A204.1 (cell line): ENCODE measurements around the gene GRK4.
"Not testable (repeated sequence)": the region's sequence is repeated elsewhere in the genome, so short reads cannot be mapped to it uniquely, and the experiment has no call there.

Source experiments
- FAIRE-seq: peaks from 2 replicates; lab custom pipeline; 2012; peaks lifted over from hg19 to GRCh38; lab: Jason Lieb, UNC

GRK4 gene

GRCh38 chr4:2963175-2963965 is at the start of gene GRK4, which contains the start of gene NOP14:
Gene GRK4 (plus strand): TSS chr4:2963571. CDS start chr4:2964071, 500 bp downstream.
Gene NOP14 (minus strand): TSS chr4:2963406. CDS start chr4:2963319, 87 bp downstream.
- FAIRE-seq: peak; percentile 49

DNA sequence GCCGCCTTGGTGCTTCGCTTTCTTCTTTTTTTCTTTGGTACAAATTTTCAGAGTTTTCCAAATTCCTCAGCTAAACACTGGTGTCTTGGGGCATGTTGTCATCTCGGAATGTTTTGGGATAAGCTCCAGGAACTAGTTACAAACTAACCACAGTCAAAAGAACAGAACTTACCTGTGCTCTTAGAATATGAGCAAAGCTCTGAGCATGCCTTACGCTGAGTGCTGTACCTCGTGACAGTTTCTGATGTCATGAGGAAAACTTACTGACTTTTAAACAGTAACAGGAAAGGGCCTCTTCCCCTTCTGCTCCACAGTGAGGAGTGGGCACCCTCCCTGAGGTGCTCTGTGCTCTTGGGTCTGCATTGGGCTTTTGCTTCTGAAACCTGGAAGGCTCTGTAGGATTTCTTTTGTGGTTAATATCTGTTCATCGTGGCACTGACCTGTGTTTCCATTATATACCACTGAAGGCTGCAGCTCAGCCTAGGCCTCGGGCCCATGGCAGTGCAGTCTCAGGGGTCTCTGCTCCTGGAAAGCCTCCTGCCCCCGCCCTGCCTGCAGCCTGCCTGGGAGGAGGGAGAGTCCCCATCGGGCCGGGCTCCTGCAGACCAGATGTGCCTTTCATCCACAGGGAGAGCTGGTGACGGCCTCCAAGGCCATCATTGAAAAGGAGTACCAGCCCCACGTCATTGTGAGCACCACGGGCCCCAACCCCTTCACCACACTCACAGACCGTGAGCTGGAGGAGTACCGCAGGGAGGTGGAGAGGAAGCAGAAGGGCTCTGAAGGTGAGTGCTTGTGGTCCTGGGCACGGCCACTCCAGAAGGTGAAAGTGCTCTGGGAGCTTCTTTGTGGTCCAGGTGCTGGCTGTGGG is 48.9 kb upstream of the GRK4 start:
- no peak for FAIRE-seq

- FAIRE-seq: no peak
Measured at GRCh38 chr4:2915789-2916188, 47.6 kb upstream of the GRK4 start.

DNA sequence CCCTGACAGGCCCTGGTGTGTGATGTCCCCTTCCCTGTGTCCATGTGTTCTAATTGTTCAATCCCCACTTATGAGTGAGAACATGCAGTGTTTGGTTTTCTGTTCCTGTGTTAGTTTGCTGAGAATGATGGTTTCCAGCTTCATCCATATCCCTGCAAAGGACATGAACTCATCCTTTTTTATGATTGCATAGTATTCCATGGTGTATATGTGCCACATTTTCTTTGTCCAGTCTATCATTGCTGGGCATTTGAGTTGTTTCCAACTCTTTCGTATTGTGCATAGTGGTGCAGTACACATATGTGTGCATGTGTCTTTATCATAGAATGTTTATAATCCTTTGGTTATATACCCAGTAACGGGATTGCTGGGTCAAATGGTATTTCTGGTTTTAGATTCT is 46.7 kb upstream of the GRK4 start:
- FAIRE-seq: not testable (repeated sequence)

DNA sequence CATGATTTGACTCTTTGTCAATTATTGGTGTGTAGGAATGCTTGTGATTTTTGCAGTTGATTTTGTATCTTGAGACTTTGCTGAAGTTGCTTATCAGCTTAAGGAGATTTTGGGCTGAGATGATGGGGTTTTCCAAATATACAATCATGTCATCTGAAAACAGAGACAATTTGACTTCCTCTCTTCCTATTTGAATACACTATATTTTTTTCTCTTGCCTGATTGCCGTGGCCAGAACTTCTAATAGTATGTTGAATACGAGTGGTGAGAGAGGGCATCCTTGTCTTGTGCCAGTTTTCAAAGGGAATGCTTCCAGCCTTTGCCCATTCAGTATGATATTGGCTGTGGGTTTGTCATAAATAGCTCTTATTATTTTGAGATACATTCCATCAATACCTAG is 45.1 kb upstream of the GRK4 start:
- not testable (repeated sequence) for FAIRE-seq

GRCh38 chr4:2918714-2919113 is 44.7 kb upstream of the GRK4 start:
- not testable (repeated sequence) for FAIRE-seq

DNA sequence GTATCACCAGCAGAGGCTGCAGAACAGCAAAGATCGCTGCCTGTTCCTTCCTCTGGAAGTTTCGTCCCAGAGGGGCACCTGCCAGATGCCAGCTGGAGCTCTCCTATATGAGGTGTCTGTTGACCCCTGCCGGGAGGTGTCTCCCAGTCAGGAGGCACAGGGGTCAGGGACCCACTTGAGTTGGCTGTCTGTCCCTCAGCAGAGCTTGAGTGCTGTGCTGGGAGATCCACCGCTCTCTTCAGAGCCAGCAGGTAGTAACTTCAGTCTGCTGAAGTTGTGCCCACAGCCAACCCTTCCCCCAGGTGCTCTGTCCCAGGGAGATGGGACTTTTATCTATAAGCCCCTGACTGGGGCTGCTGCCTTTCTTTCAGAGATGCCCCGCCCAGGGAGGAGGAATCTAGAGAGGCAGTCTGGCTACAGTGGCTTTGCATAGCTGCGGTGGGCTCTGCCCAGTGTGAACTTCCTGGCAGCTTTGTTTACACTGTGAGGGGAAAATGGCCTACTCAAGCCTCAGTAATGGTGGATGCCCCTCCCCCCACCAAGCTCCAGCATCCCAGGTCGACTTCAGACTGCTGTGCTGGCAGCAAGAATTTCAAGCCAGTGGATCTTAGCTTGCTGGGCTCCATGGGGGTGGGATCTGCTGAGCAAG is 40.8 kb upstream of the GRK4 start:
- not testable (repeated sequence) for FAIRE-seq

DNA sequence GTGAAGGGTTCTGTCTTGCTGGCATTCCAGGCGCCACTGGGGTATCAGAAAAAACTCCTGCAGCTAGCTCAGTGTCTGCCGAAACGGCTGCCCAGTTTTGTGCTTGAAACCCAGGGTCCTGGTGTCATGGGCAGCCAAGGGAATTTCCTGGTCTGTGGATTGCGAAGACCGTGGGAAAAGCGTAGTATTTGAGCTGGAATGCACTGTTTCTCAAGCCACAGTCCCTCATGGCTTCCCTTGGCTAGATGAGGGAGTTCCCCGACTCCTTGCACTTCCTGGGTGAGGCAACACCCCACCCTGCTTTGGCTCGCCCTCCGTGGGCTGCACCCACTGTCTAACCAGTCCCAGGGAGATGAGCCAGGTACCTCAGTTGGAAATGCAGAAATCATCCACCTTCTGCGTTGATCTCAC is 40.2 kb upstream of the GRK4 start:
- no peak for FAIRE-seq

DNA sequence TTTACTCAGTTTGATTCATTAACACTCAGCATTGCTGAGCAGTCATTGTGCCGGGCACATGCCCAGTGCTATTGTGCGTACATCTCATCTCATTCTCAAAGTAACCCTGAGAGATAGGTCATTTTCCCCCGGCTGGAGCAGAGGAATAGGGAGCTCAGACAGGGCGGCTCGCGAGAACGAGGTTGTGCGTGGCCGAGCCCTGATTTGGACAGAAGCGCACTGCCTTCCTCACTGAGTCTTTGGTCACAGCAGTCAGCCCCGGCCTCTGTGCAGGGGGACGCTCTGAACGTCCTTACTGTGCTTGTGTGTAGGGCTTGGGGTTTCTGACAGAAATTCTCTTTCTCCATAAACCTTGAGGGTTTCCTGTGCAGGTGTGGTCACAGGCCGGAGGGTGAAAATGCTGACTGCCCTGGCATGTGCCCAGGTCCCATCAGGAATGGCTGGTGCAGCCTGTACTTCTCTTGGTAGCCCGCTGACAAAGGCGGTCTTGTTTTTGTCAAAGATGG is 39.6 kb upstream of the GRK4 start:
- no peak for FAIRE-seq

DNA sequence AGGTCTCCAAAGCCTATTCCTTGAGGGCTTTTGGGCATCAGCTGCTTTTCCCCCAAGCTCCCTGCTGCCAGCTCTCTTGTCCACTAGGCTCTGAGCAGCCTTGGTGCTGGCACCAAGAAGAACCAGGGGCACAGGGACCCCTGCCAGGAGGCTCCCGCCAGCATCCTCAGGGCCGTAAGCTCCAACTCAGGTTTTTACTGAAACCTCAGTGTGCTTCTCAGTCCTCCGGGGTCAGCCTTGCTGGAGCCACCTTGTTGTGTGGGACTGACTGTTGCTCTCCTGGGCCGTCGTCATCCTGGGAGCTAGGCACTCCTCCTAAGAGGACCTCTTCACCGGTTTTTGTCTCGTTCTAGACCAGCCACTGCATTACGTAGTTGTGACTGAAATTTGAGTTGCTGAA is 39.1 kb upstream of the GRK4 start:
- FAIRE-seq: no peak

DNA sequence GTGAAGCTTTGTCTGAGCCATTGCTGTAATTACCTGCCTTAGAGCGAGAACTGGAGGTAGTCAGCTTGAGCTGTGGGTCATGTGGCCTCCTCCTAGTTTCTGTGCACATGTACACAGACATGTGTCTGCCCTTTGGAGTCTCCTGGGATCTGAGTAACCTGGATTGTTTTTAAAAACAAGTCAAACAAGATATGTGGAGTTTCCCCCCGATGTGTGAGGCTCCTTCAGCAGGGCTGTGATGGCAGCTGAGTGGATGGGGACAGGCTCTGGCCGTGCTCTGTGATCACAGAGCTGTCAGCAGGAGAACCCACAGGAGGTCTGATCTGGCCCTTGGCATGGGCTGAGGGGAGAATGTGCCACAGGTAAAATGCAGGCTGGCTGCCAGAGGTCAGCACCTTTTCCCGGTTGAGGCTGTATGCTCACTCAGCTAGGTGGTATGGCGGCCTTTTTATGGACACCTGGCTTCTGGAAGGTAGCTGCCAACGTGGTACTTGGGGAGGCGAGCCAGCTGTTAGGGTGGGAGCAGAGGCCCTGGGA is 38.5 kb upstream of the GRK4 start:
- FAIRE-seq: no peak

DNA sequence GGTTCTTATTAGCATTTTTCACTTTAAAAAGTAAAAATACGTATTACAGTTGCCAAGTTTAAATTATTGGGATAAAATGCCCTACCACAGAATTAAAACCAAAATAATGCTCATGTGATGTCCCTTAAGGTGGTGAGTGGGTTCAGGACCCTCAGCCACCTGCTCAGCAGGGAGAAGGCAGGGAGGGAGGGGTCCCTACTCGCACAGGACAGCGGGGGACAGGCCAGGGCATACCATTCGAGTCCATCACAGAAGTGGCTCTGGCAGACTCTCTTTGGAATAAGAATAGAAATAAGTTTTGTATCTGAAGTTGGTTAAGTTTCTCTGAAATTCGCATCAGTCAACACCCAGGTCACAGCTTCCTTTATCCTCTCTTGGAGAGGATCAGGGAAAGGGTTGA is 37.9 kb upstream of the GRK4 start:
- FAIRE-seq: no peak

- FAIRE-seq: no peak
Measured at GRCh38 chr4:2925931-2926860, 37.2 kb upstream of the GRK4 start.

DNA sequence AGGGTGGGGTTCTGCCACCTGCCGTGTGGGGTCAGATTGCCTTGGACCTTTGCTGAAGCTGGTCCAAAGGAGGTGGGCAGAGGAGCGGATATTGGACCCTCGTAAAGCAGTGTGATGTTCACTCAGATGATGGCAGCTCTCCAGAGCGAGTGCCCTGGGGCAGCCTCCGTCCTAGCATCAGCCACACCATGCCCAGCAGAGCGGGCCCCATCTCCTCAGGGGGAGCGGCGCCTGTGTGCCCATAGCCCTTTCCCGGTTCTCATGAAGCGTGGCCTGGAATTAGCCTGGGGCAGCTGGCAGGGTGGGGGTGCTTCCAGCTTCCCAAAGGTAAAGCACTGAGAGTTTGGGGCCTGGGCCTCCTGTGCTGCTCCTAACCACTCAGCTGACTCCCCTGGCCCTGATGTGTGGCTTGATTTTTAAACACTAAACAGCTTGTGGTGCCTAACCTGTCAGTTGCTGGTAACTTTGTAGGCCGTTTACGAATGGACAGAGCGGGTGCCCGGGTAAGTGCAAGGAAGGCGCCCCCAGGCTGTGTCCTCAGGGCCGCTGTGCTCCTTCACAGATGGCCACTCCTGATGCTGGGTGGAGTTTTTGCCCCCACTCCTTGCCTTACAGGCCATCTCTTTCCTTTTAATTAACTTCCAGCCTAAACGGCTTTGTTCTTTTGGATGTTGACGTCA is 36.2 kb upstream of the GRK4 start:
- no peak for FAIRE-seq

DNA sequence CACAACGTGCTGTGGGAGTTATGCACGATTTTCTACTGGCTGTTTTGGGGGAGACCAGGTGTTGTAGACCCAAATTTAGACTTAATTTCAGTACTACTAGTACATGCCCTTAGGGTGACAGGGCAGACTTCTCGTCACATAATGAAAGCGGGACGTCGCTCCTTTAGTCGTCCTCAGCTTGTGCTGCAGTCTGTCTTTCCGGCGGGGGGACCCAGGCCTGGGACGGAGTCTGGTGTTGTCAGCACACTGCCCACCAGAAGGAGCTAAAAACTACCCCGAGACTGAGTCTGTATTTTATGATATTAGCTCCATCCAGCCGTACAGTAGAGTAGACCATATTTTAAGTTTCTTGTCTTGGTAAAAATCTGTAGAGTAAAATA is 35.7 kb upstream of the GRK4 start:
- FAIRE-seq: no peak

DNA sequence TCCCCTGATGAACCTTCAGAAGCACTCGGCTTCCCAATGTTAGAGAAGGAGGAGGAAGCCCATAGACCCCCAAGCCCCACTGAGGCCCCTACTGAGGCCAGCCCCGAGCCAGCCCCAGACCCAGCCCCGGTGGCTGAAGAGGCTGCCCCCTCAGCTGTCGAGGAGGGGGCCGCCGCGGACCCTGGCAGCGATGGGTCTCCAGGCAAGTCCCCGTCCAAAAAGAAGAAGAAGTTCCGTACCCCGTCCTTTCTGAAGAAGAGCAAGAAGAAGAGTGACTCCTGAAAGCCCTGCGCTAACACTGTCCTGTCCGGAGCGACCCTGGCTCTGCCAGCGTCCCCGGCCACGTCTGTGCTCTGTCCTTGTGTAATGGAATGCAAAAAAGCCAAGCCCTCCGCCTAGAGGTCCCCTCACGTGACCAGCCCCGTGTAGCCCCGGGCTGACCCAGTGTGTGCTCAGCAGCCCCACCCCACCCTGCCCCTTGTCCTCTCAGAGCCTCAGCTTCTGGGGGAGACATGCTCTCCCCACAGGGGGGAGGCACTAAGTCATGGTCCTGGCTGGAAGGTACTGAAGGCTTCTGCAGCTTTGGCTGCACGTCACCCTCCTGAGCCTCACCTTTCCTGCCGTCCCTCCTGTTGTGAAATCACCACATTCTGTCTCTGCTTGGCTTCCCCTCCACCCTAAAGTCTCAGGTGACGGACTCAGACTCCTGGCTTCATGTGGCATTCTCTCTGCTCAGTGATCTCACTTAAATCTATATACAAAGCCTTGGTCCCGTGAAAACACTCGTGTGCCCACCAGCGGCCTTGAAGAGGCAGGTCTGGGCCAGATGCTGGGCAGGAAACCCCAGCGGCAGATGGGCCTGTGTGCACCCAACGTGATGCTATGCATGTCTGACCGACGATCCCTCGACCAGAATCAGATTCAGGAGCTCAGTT is 34.9 kb upstream of the GRK4 start:
- no peak for FAIRE-seq

- no peak for FAIRE-seq
Measured at GRCh38 chr4:2929469-2929868, 33.9 kb upstream of the GRK4 start.

DNA sequence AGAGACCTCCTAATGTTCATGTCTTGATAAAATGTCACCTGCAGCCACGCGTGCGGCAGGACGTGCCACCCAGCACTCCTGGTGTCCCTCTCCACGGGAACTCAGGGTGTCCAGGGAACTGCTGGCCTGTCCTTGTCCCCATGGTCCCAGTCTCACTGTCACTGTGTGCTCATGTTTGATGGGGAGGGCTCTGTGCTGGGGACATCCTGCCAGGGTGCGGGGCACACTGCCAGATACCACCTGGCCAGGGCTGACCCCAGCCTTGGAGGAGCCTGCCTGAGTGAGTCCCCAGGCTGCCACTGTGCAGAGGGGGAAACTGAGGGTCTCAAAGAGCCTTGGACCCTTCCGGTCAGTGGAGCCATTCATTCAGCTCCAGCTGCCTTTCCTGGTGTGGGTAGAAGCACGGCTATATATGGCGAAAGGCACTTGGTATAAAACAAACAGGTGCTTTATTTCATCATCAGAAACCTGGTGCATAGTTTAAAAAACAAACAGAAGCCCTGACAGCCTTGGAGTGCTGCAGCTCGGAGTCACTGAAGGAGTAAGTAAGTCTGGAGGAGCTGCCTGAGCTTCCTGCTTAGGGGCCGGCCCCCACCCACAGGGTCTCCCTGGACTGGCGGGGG is 33.1 kb upstream of the GRK4 start:
- no peak for FAIRE-seq
